ENCODE results near the gene AREL1. TPM values are rescaled to one million over a fixed set of nuclear protein-coding genes. Genes with fewer than 3 reads are reported as not detected.
A peak's percentile ranks its signal among the peaks of the same experiment; 100 is the strongest.

AREL1 gene
- total RNA-seq, 1 donor from 2014 or later = 64.6 TPM

- no peak for DNase-seq (ENCODE audit: low read depth)
These were observed 52.0 kb downstream of the AREL1 start for GRCh38 chr14:74660863-74661262.

- DNase-seq (ENCODE audit: low read depth) = no peak
These were observed 52.7 kb downstream of the AREL1 start for GRCh38 chr14:74660167-74660566.

- peak; percentile 10 for DNase-seq (ENCODE audit: low read depth)
These were observed 54.2 kb downstream of the AREL1 start for GRCh38 chr14:74658535-74659131.

GRCh38 chr14:74656964-74657363 is 55.9 kb downstream of the AREL1 start:
- DNase-seq (ENCODE audit: low read depth) = no peak

- peak; percentile 37 for DNase-seq (ENCODE audit: low read depth)
These were observed 57.1 kb downstream of the AREL1 start for GRCh38 chr14:74655599-74656395.

- DNase-seq (ENCODE audit: low read depth) = no peak
These were observed 57.9 kb downstream of the AREL1 start for GRCh38 chr14:74654931-74655330.

- DNase-seq (ENCODE audit: low read depth) = no peak
These were observed 59.3 kb downstream of the AREL1 start for GRCh38 chr14:74653386-74654138.

GRCh38 chr14:74652541-74652940 is 60.3 kb downstream of the AREL1 start:
- DNase-seq (ENCODE audit: low read depth) = no peak

GRCh38 chr14:74650927-74651686 is 61.8 kb downstream of the AREL1 start:
- no peak for DNase-seq (ENCODE audit: low read depth)

- DNase-seq (ENCODE audit: low read depth) = peak; percentile 12
These were observed 63.2 kb downstream of the AREL1 start for GRCh38 chr14:74649673-74650072.

- DNase-seq (ENCODE audit: low read depth) = no peak
These were observed 63.7 kb downstream of the AREL1 start for GRCh38 chr14:74649167-74649566.

GRCh38 chr14:74648601-74649000 is 64.3 kb downstream of the AREL1 start:
- DNase-seq (ENCODE audit: low read depth) = no peak

- DNase-seq (ENCODE audit: low read depth) = peak; percentile 34
These were observed 65.0 kb downstream of the AREL1 start for GRCh38 chr14:74647678-74648461.

- DNase-seq (ENCODE audit: low read depth) = no peak
These were observed 65.7 kb downstream of the AREL1 start for GRCh38 chr14:74647061-74647677.

- no peak for DNase-seq (ENCODE audit: low read depth)
These were observed 67.0 kb downstream of the AREL1 start for GRCh38 chr14:74645756-74646470.

GRCh38 chr14:74645244-74645643 is 67.6 kb downstream of the AREL1 start:
- no peak for DNase-seq (ENCODE audit: low read depth)

GRCh38 chr14:74641601-74642391 is 71.1 kb downstream of the AREL1 start:
- DNase-seq (ENCODE audit: low read depth) = no peak

GRCh38 chr14:74638966-74639365 is 73.9 kb downstream of the AREL1 start:
- no peak for DNase-seq (ENCODE audit: low read depth)

GRCh38 chr14:74638066-74638465 is 74.8 kb downstream of the AREL1 start:
- no peak for DNase-seq (ENCODE audit: low read depth)
